Sigmoid colon (tissue), 7 donors: ENCODE measurements around the gene LCLAT1. TPM values are rescaled to one million over a fixed set of nuclear protein-coding genes. Genes with fewer than 3 reads are reported as not detected.

Source experiments
- DNase-seq: peaks from one replicate; pipeline ENCODE4 v3.0.0-alpha.2; 2019
- H3K27ac ChIP-seq, 4 donors: fragments of 200-600 bp; sonication (generic); one replicate each; pipeline ENCODE4 v1.5.1; 2016 to 2019; ENCODE audit warnings: mild to moderate bottlenecking in 1 of 4
- H3K27me3 ChIP-seq, 3 donors: fragments of 200-600 bp; sonication (generic); one replicate each; pipeline ENCODE4 v1.5.1; 2019; ENCODE audit warnings: mild to moderate bottlenecking in 1 of 3
- H3K36me3 ChIP-seq, 4 donors: fragments of 200-600 bp; sonication (generic); one replicate each; pipeline ENCODE4 v1.5.1; 2016 to 2019
- H3K4me1 ChIP-seq, 4 donors: fragments of 200-600 bp; sonication (generic); one replicate each; pipeline ENCODE4 v1.5.1; 2017 to 2019
- H3K4me3 ChIP-seq, 4 donors: fragments of 200-600 bp; sonication (generic); one replicate each; pipeline ENCODE4 v1.5.1; 2017 to 2019; ENCODE audit warnings: mild to moderate bottlenecking in 2 of 4, moderate library complexity in 1 of 4
- H3K9me3 ChIP-seq, 4 donors: fragments of 200-600 bp in 3 of 4; sonication (generic) in 3 of 4; one replicate each; pipeline versions ENCODE4 v1.5.1 to v1.6.1; 2013 to 2019
- EP300 ChIP-seq, 4 donors: sonication (generic); formaldehyde crosslinking; IDR thresholded peaks; one replicate each; pipeline ENCODE4 v1.6.1; 2017; ENCODE audit warnings: antibody characterized with exemption in 4 of 4
- POLR2A ChIP-seq, 2 donors: fragments of 450-650 bp; IDR thresholded peaks; one replicate each; pipeline ENCODE4 v1.6.1; 2016; ENCODE audit warnings: antibody characterized with exemption in 2 of 2, mild to moderate bottlenecking in 2 of 2, moderate library complexity in 2 of 2
- POLR2AphosphoS5 ChIP-seq, 4 donors: sonication (generic); formaldehyde crosslinking; IDR thresholded peaks; one replicate each; pipeline ENCODE4 v1.6.1; 2017; ENCODE audit warnings: antibody characterized with exemption in 4 of 4
- WGBS, 2 donors: extraction: QIAGEN DNeasy Blood & Tissue Kit; methylation state at CpG; one replicate each; pipeline ENCODE4 v1.1.7; 2013; 5-methylcytosine and 5-hydroxymethylcytosine counted together
- intact Hi-C: fragments of 100-400 bp; cut with DNase I; formaldehyde crosslinking; loops from one replicate; pipeline ENCODE4 v1.15.1; 2023
- polyA plus RNA-seq, 3 donors: library from polyadenylated mRNA; stranded (reverse); fragments of 200-250 nt; gene quantifications; one replicate each; pipeline ENCODE4 v1.2.3, GENCODE V29; 2013
- total RNA-seq, 4 donors: library from RNA; depleted of rRNA; stranded (reverse); fragments of >200 nt; gene quantifications; one replicate each; pipeline ENCODE4 v1.1.0, GENCODE V29; 2016
- TF ChIP-seq, protein P1 (sequence below), 4 experiments: fragments of 450-650 bp in 3 of 4; fragments of 200-600 bp in 1 of 4; IDR thresholded peaks; one replicate each; pipeline ENCODE4 v1.5.1; 2016 to 2019; ENCODE audit warnings: antibody characterized with exemption in 4 of 4, mild to moderate bottlenecking in 3 of 4, moderate library complexity in 2 of 4
- donor health status: healthy with polysubstance abuse.
- donor health status: Bipolar disorder and iron deficiency.
- donor health status: healthy.

LCLAT1 gene
- total RNA-seq (10 to 100 TPM; 10.0 to 17.2 (median 13.4) TPM), polyA plus RNA-seq (1 to 10 TPM; 1.2 to 5.9 (median 1.4) TPM)

GRCh38 chr2:30447149-30448045 is at the start of gene LCLAT1:
Gene LCLAT1, plus strand, starts transcription at chr2:30447246. Its CDS starts 78,345 bp downstream, at chr2:30525591.
- H3K4me1 ChIP-seq = peaks cover 0 to 20% (median 14%) of the 10 kb centered on the region in 4 donors
- H3K4me3 ChIP-seq = peak within 1 kb of the TSS; percentile 77 to 98 (median 86)
- 1 to 3% methylated on average over 83 of the region's 83 CpGs for WGBS, 2 donors
- no peaks in the 10 kb centered on the region for H3K36me3 ChIP-seq
- H3K27me3 ChIP-seq = no peaks in the 10 kb centered on the region
- intact Hi-C loops = loop anchor here (2.0 to 5.0 kb wide), 3 partner anchors 45 to 215 kb away; partner anchors contain the start of gene LBH
- peak; percentile 89 for DNase-seq
- H3K9me3 ChIP-seq = no peaks in the 10 kb centered on the region
- TF ChIP-seq POLR2AphosphoS5 (IDR thresholded peaks at IDR 0.05) = peak; percentile 44 to 72 (median 62)
- TF ChIP-seq EP300 (IDR thresholded peaks at IDR 0.05) = no peak
- TF ChIP-seq, protein P1, sequence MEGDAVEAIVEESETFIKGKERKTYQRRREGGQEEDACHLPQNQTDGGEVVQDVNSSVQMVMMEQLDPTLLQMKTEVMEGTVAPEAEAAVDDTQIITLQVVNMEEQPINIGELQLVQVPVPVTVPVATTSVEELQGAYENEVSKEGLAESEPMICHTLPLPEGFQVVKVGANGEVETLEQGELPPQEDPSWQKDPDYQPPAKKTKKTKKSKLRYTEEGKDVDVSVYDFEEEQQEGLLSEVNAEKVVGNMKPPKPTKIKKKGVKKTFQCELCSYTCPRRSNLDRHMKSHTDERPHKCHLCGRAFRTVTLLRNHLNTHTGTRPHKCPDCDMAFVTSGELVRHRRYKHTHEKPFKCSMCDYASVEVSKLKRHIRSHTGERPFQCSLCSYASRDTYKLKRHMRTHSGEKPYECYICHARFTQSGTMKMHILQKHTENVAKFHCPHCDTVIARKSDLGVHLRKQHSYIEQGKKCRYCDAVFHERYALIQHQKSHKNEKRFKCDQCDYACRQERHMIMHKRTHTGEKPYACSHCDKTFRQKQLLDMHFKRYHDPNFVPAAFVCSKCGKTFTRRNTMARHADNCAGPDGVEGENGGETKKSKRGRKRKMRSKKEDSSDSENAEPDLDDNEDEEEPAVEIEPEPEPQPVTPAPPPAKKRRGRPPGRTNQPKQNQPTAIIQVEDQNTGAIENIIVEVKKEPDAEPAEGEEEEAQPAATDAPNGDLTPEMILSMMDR (IDR thresholded peaks at IDR 0.05) = peak in 1 of 4 experiments; percentile 7
- no peak for TF ChIP-seq POLR2A (IDR thresholded peaks at IDR 0.05)
- H3K27ac ChIP-seq = peak within 1 kb of the TSS; percentile 76 to 87 (median 85)

DNA sequence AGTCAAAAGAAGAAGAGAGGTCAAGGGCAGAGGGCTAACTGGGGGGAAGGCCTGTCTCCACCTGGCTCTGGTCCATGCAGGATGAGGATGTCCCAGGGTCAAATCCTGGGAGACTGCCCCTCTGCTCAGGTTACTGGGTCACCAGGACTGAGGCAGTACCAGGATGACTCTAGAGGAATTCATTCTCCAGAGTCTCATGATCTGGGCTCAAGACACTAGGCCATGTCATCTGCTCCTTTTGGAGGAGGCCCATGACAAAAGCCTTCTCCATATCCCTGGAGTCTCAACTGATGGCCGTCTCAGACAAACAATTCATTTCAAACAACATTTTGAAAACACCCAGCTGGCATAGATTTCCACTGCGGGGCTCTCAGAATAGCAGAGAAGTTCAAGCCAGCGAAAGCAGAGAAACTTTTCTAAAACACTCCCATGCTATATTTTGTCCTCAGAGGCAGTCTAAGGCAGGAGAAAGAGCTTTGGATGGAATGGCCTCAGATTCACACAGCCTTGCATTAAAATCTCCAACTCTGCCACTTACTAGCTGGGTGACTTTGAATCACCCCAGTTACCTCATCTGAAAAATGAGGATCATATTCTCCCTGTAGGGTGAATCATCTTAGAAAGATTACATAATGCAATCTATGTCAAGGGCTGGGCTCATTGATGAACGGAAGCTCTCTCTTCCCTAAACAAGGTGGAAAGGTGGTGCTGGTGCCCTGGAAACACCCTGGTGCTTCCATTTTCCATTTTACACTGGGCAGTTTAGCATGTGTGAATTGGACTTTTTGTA is 48.8 kb upstream of the LCLAT1 start:
- Histone ChIP-seq H3K27me3 (no peaks in the 10 kb centered on the region), H3K4me1 (peaks cover 0 to 54% (median 39%) of the 10 kb centered on the region in 4 donors), H3K4me3 (no peak overlapping the region), H3K9me3 (no peaks in the 10 kb centered on the region), H3K36me3 (no peaks in the 10 kb centered on the region), H3K27ac (no peak overlapping the region)
- 82% methylated on average over 4 of the region's 4 CpGs for WGBS, 2 donors
- DNase-seq = no peak
- intact Hi-C loops = no loop called here
- TF ChIP-seq, protein P1 (IDR thresholded peaks at IDR 0.05) = no peak
- TF ChIP-seq EP300 (IDR thresholded peaks at IDR 0.05) (no peak), POLR2AphosphoS5 (IDR thresholded peaks at IDR 0.05) (no peak), POLR2A (IDR thresholded peaks at IDR 0.05) (no peak)

DNA sequence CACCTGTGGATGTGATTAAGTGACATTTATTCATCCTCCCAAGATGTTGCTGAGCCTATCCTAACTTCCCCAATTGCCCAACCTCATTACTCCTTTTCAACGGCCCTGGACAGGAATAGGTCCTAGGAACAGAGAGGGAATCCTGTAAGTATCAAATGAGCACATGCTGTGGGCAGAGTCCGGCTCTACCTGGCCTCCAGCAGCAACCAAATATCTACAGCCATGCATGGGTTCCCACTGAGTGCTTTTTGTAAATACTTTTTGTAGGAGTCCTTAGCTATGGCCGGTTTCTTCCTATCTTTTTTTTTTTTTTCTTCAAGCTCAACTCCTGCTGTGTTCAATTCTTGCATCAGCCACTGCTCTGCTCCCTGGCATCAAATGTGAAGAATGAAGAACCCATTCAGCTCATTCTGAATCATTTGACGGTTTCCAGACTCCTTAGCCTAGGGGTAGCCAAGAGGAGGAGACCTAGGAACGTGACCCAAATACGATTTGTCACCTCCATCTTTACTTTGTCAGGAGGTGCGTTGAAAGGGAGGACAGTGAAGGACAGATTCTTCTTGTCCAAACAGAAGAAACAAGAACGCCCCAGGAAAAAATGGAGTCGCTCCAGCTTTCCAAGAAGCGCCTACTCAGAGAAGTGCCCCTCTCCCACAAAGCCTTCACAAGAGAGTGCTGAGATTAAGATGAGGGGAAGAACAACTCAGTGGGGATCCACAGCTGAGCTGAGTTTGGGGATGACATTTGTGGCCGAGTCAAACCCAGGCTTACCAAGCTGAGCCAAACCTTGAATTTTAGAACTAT is 46.7 kb upstream of the LCLAT1 start:
- intact Hi-C loops = loop anchor here (5.0 kb wide), 1 partner anchor 38 kb away; no protein-coding TSS in a partner anchor
- H3K9me3 ChIP-seq = no peaks in the 10 kb centered on the region
- H3K27me3 ChIP-seq = no peaks in the 10 kb centered on the region
- 93 to 95% methylated on average over 11 of the region's 11 CpGs for WGBS, 2 donors
- no peak for DNase-seq
- H3K36me3 ChIP-seq = no peaks in the 10 kb centered on the region
- no peak overlapping the region for H3K4me3 ChIP-seq
- TF ChIP-seq EP300 (IDR thresholded peaks at IDR 0.05) = peak in 1 of 4 donors; percentile 72
- TF ChIP-seq POLR2AphosphoS5 (IDR thresholded peaks at IDR 0.05) = peak; percentile 57 to 90 (median 74)
- no peak for TF ChIP-seq POLR2A (IDR thresholded peaks at IDR 0.05)
- TF ChIP-seq, protein P1 (IDR thresholded peaks at IDR 0.05) = no peak
- peak overlapping the region in 3 of 4 donors; percentile 5 to 70 (median 67) for H3K27ac ChIP-seq
- H3K4me1 ChIP-seq = peaks cover 0 to 65% (median 57%) of the 10 kb centered on the region in 4 donors
